Panc1 (cell line): ENCODE results near the gene VAT1L. TPM values are rescaled to one million over a fixed set of nuclear protein-coding genes. Genes with fewer than 3 reads are reported as not detected.

Source experiments
- ATAC-seq: fragments of 200-7000 bp; cut with Tn5 transposase; 2 replicates; pipeline ENCODE4 v1.9.1; 2020; ENCODE audit warnings: mild to moderate bottlenecking, moderate library complexity
- BruUV-seq: library from RNA; stranded (reverse); fragments of 400-500 nt; replicated peaks from 2 replicates; lab custom pipeline; 2021; lab: Mats Ljungman, UMichigan
- CTCF ChIA-PET: fragments of 300-600 bp; sonication (Branson Sonifier 250); formaldehyde crosslinking; loops from one replicate; lab custom pipeline; 2022; ENCODE audit warnings: antibody characterized with exemption; lab: Charles Lee
- POLR2A ChIA-PET: fragments of 300-600 bp; sonication (Branson Sonifier 250); formaldehyde crosslinking; loops from one replicate; lab custom pipeline; 2022; ENCODE audit warnings: antibody characterized with exemption; lab: Charles Lee
- DNase-seq: peaks from one replicate; pipeline ENCODE4 v3.0.0-alpha.2; 2010; ENCODE audit warnings: low read depth, low spot score
- H3K27ac ChIP-seq: 2 replicates; pipeline ENCODE4 v1.5.1; 2011; ENCODE audit warnings: mild to moderate bottlenecking, low read length, inconsistent platforms
- H3K27me3 ChIP-seq: fragments of 200-500 bp; sonication (Bioruptor generic); 2 replicates; pipeline ENCODE4 v1.6.0; 2014; ENCODE audit warnings: low read length, inconsistent platforms; ENCODE audit not compliant: control insufficient read depth, insufficient read depth
- H3K36me3 ChIP-seq: fragments of 200-500 bp; sonication (Bioruptor generic); 2 replicates; pipeline ENCODE4 v1.5.1; 2014; ENCODE audit warnings: inconsistent platforms, mild to moderate bottlenecking, low read length, moderate library complexity; ENCODE audit not compliant: control insufficient read depth, insufficient read depth
- H3K4me1 ChIP-seq: 2 replicates; pipeline ENCODE4 v1.5.1; 2011; ENCODE audit warnings: inconsistent platforms, mild to moderate bottlenecking, low read length, moderate library complexity; ENCODE audit not compliant: control insufficient read depth, insufficient read depth
- H3K4me3 ChIP-seq, 2 experiments: 2 replicates each; pipeline ENCODE4 v1.5.1; 2011 to 2012; ENCODE audit warnings: low read depth in 2 of 2, low read length in 2 of 2, mild to moderate bottlenecking in 2 of 2, inconsistent platforms in 1 of 2, moderate library complexity in 1 of 2
- H3K9me3 ChIP-seq: fragments of 200-500 bp; sonication (Bioruptor generic); 2 replicates; pipeline ENCODE4 v1.5.1; 2014; ENCODE audit warnings: low read depth, mild to moderate bottlenecking, inconsistent platforms, low read length, moderate library complexity; ENCODE audit not compliant: control insufficient read depth, insufficient read depth
- POLR2AphosphoS5 ChIP-seq: IDR thresholded peaks from 2 replicates; pipeline ENCODE4 v1.6.1; 2012; ENCODE audit warnings: mild to moderate bottlenecking, low read depth, low read length, moderate library complexity
- SIN3A ChIP-seq: IDR thresholded peaks from 2 replicates; pipeline ENCODE4 v1.6.1; 2012; ENCODE audit warnings: low read depth, mild to moderate bottlenecking, low read length, moderate library complexity, borderline replicate concordance; ENCODE audit not compliant: insufficient read depth
- TCF7L2 ChIP-seq: IDR thresholded peaks from 2 replicates; pipeline ENCODE4 v1.6.1; 2011; ENCODE audit warnings: mild to moderate bottlenecking, low read depth, low read length, inconsistent platforms
- in situ Hi-C: cut with HindIII; loops from 2 replicates; pipeline ENCODE4 v1.10.0; 2016; ENCODE audit warnings: low sequenced_read_pairs, low pct_unique_long_range_greater_than_20kb
- intact Hi-C: fragments of 100-400 bp; cut with micrococcal nuclease; formaldehyde crosslinking; loops from one replicate; pipeline ENCODE4 v1.10.0; 2022; ENCODE audit not compliant: unreplicated experiment
- total RNA-seq: library from RNA; stranded (reverse); gene quantifications from one replicate; pipeline ENCODE4 v1.2.1, GENCODE V29; 2021; ENCODE audit not compliant: unreplicated experiment
- TF ChIP-seq, protein P1 (sequence below): fragments of 450-650 bp; IDR thresholded peaks from 2 replicates; pipeline ENCODE4 v1.5.1; 2017; ENCODE audit warnings: mild to moderate bottlenecking
- TF ChIP-seq, protein P2 (sequence below), 2 experiments: IDR thresholded peaks; 2 replicates each; pipeline ENCODE4 v1.6.1; 2011 to 2012; ENCODE audit warnings: low read depth in 2 of 2, control low read depth in 1 of 2, low read length in 1 of 2, mild to moderate bottlenecking in 1 of 2, moderate library complexity in 1 of 2; ENCODE audit not compliant: insufficient read depth in 1 of 2

Gene VAT1L
- total RNA-seq, 1 experiment from 2014 or later: not detected

DNA sequence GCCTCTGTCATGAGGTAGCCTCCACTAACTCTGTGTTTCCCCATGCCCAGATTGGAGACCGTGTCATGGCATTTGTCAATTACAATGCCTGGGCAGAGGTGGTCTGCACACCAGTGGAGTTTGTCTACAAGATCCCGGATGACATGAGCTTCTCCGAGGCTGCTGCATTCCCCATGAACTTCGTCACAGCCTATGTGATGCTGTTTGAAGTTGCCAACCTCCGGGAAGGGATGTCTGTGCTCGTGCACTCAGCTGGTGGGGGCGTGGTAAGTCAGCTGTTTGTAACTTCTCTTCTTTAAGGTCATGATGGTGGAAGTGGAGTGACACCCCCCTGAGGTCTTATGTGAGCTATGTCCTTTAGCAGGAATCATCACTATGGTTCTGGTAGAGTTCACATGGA is 36.8 kb downstream of the VAT1L start:
- in situ Hi-C loops: no loop called here
- intact Hi-C loops: no loop called here
- POLR2A ChIA-PET: no interaction called here
- Histone ChIP-seq H3K9me3 (no peaks in the 10 kb centered on the region), H3K4me1 (no peaks in the 10 kb centered on the region), H3K27me3 (peaks cover 6% of the 10 kb centered on the region), H3K36me3 (no peaks in the 10 kb centered on the region), H3K27ac (no peak overlapping the region), H3K4me3 (no peak overlapping the region)
- TF ChIP-seq, protein P1, sequence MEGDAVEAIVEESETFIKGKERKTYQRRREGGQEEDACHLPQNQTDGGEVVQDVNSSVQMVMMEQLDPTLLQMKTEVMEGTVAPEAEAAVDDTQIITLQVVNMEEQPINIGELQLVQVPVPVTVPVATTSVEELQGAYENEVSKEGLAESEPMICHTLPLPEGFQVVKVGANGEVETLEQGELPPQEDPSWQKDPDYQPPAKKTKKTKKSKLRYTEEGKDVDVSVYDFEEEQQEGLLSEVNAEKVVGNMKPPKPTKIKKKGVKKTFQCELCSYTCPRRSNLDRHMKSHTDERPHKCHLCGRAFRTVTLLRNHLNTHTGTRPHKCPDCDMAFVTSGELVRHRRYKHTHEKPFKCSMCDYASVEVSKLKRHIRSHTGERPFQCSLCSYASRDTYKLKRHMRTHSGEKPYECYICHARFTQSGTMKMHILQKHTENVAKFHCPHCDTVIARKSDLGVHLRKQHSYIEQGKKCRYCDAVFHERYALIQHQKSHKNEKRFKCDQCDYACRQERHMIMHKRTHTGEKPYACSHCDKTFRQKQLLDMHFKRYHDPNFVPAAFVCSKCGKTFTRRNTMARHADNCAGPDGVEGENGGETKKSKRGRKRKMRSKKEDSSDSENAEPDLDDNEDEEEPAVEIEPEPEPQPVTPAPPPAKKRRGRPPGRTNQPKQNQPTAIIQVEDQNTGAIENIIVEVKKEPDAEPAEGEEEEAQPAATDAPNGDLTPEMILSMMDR: no peak
- TF ChIP-seq SIN3A (no peak), TCF7L2 (no peak), POLR2AphosphoS5 (no peak)
- TF ChIP-seq, protein P2, sequence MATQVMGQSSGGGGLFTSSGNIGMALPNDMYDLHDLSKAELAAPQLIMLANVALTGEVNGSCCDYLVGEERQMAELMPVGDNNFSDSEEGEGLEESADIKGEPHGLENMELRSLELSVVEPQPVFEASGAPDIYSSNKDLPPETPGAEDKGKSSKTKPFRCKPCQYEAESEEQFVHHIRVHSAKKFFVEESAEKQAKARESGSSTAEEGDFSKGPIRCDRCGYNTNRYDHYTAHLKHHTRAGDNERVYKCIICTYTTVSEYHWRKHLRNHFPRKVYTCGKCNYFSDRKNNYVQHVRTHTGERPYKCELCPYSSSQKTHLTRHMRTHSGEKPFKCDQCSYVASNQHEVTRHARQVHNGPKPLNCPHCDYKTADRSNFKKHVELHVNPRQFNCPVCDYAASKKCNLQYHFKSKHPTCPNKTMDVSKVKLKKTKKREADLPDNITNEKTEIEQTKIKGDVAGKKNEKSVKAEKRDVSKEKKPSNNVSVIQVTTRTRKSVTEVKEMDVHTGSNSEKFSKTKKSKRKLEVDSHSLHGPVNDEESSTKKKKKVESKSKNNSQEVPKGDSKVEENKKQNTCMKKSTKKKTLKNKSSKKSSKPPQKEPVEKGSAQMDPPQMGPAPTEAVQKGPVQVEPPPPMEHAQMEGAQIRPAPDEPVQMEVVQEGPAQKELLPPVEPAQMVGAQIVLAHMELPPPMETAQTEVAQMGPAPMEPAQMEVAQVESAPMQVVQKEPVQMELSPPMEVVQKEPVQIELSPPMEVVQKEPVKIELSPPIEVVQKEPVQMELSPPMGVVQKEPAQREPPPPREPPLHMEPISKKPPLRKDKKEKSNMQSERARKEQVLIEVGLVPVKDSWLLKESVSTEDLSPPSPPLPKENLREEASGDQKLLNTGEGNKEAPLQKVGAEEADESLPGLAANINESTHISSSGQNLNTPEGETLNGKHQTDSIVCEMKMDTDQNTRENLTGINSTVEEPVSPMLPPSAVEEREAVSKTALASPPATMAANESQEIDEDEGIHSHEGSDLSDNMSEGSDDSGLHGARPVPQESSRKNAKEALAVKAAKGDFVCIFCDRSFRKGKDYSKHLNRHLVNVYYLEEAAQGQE (IDR thresholded peaks at IDR 0.05; ENCODE audit: insufficient read depth in 1 of 2, low read depth in 2 of 2, low read length in 1 of 2): no peak
- ATAC-seq (no peak), DNase-seq (no peak)
- CTCF ChIA-PET: no interaction called here
- no TSS peak for BruUV-seq

DNA sequence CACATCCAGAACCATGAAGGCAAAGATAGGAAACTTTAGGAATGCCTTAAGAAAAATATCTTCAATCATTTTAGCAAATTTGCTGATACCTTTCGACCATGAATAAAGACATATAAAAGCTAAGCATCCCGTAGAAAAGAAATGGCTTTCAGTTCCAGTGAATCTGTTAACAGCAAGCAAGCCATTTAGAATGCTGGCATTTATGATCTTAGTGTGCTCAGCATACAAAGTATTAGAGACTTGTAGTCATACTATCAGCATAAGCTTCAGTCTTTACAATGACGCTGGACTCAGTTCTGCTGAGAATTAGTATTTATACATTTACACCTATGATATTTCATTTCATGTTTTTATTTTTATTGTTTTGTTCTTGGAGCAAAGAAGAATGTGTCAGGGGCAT is 38.7 kb downstream of the VAT1L start:
- no peak for DNase-seq
- intact Hi-C loops: no loop called here
- TF ChIP-seq TCF7L2: no peak
- no peak for TF ChIP-seq POLR2AphosphoS5
- TF ChIP-seq, protein P1: no peak
- TF ChIP-seq, protein P2 (IDR thresholded peaks at IDR 0.05; ENCODE audit: insufficient read depth in 1 of 2, low read depth in 2 of 2, low read length in 1 of 2): no peak
- TF ChIP-seq SIN3A: no peak
- in situ Hi-C loops: no loop called here
- no TSS peak for BruUV-seq
- ChIA-PET POLR2A (no interaction called here), CTCF (no interaction called here)
- H3K4me1 ChIP-seq: no peaks in the 10 kb centered on the region
- no peaks in the 10 kb centered on the region for H3K9me3 ChIP-seq
- H3K4me3 ChIP-seq: no peak overlapping the region
- H3K27ac ChIP-seq: no peak overlapping the region
- no peak for ATAC-seq
- H3K27me3 ChIP-seq: peaks cover 6% of the 10 kb centered on the region
- H3K36me3 ChIP-seq: no peaks in the 10 kb centered on the region
